GM18519 (cell line): ENCODE results near the gene KLC4.

Source experiments
- ATAC-seq: cut with Tn5 transposase; IDR thresholded peaks from one replicate; pipeline ENCODE4 v1.9.1; 2021; ENCODE audit warnings: mild to moderate bottlenecking, moderate library complexity; ENCODE audit not compliant: unreplicated experiment, low FRiP score

Gene KLC4

GRCh38 chr6:43059168-43060033, at the start of gene KLC4, which contains the start of gene MRPL2:
KLC4 (plus strand) TSS chr6:43059631; CDS start chr6:43061336, 1,705 bp downstream.
MRPL2 (minus strand) TSS chr6:43059434; CDS start chr6:43059381, 53 bp downstream.
- peak; percentile 76 for ATAC-seq

DNA sequence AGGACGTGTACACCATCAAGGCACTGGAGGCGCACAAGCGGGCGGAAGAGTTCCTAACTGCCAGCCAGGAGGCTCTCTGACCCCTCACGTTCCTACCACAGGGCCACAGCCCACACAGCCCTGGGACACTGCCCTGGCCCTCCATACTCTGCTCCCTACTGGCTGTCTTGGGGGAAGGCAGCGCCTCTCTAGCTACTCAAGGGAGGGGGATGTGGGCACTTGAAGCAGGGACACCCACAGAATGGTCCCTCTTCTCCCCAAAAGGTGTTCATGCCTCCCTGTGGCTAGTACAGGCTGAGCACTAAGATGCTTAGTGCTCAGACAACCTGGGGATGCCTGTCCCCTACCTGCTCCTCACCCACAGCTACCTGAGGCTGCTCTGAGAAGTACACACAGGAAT, 48.2 kb upstream of the KLC4 start:
- ATAC-seq: no peak

DNA sequence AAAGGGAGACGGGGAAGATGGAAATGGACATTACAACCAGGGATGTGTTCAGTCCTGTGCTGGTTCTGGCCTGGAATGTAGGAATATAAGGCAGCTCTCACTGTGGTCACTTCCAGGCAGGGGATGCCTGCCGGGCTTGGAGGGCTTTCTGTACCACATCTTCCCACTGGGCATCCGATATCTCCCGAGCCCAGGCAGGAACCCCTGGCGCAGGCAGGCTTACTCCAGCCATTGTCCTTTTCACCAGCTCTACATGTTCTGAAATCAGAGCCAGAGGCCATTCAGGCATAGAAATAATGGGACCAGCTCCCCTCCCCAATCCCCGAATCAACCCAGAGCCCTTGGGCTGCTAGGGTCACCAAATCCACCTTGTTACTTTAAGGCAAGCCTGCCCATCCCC, 47.1 kb upstream of the KLC4 start:
- ATAC-seq: no peak

GRCh38 chr6:43013097-43013842, 46.2 kb upstream of the KLC4 start:
- no peak for ATAC-seq

- peak; percentile 82 for ATAC-seq
Observed at GRCh38 chr6:43013843-43014433, 45.5 kb upstream of the KLC4 start, which contains the start of the genes KLHDC3 and MEA1. KLHDC3 (plus strand) TSS chr6:43014249; CDS start chr6:43017193, 2,944 bp downstream. MEA1 (minus strand) TSS chr6:43013946; CDS start chr6:43013813, 133 bp downstream.

DNA sequence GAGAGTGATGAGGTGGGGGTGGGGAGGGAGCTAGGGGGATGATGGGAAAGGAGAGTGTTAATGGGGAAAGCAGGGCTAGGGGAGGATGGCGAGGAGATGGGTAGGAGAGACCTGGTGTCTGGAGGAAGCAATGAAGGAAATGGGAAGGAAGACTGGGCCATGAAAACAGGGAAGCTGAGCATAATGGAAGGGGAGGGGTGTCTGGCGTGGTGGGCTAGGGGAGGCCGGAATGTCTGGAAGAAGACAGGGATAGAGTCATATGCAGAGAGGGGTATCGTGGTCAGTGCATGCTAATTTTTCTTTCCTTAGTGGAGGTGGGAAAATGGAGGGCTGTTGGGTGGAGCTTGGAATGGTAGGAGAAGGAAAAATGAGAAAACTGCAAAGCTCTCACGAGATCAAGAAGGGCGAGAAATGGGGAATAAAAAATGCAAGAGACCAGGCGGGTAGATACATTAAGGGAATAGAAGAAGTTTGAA, 45.0 kb upstream of the KLC4 start:
- no peak for ATAC-seq

DNA sequence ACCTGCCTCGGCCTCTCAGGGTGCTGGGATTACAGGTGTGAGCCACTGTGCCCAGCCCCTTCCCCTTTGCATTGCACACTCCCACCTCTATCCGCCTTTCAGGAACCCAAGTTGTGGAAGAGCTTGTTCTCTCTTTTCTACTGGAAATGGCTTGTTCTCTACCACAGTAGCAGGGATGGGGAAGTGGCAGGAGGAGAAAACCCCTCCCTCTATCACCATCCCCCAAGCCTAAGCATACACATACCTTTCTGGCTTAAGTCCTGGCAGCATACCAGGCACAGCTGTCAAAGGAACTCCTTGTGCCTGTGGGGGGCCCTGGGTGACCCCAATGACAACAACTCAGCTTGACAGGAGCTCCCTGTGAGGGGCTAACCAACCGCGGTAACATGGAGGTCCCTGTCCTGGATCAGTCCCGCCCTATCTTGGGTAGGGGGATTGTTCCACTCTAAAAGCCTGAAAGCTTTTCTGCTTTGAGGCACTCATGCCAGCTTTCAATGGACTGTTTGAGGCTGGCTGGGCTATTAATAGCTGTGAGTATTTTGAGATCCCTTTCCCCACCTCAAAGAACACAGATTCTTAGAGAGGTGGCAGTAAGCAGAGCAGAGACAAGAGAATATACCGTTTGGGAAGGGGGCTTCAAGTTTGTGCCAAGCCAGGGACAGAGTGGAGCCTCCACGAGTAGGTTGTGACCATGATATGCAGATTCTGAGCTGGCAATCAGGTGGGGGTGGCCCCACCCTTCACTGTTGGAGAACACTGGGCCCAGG, 43.1 kb upstream of the KLC4 start:
- ATAC-seq: no peak

DNA sequence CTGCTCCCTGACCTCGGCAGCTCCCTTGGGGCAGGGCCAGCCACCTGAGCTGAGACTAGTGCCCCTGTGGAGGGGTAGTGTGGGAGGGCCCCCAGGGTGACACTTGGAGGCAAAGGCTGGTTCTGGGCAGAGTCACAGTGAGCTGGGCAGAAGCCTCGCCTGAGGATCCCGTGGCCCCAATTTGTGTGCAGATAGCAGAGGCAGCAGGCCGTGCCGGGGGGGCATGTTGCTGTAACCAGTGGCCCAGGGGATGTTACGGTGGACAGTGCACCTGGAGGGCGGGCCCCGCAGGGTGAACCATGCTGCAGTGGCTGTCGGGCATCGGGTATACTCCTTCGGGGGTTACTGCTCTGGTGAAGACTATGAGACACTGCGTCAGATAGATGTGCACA, 42.5 kb upstream of the KLC4 start:
- no peak for ATAC-seq

DNA sequence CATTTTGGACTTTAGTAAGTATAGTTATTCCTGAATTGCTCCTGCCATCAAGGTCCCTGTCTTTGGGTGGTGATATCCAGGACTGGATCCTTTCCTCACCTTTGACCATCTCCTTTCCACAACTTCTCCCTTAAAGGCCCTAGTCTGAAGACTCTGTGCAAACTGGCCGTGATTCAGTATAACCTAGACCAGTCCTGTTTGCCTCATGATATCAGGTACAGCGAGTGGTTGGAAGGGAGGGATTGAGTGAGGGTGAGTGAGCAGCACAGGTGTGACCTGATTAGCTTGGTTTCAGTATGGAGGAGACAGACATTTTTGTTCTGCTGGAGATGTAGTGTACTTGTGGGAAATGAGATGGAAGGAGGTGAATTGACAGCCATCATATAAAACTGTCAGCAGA, 40.3 kb upstream of the KLC4 start:
- no peak for ATAC-seq

DNA sequence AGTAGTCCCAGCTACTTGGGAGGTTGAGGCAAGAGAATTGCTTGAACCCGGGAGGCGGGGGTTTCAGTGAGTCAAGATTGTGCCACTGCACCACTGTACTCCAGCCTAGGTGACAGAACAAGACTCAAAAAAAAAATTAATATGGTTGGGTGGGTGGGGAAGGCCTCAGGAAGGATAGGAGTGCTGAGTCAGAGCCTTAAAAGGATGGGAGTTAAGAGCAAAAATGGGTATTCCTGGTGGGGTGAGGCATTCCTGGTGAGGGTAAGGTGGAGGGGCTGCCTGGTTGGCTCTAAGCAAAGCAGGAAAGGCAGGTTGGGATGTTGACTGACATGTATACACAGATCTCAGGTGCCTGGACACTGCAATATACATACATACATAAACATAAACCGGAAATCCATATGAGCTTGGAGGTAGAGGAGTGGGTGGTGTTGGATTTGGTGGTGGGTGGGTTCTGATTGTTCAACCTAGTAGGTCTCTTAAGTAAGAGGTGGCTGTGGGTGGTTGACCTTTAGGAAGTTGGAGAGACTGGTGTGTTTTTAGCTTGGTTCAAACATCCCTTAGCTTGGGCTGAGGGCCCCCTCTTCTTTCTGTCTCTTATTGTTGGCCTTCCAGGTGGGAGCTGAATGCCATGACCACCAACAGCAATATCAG, 39.3 kb upstream of the KLC4 start:
- ATAC-seq: no peak

GRCh38 chr6:43020847-43021246, 38.6 kb upstream of the KLC4 start:
- ATAC-seq: no peak

- ATAC-seq: peak; percentile 44
Observed at GRCh38 chr6:43021270-43022047, 38.0 kb upstream of the KLC4 start, which contains the start of gene RRP36. RRP36 (plus strand) TSS chr6:43021623; CDS start chr6:43021655, 32 bp downstream.

- no peak for ATAC-seq
Observed at GRCh38 chr6:43024436-43024835, 35.0 kb upstream of the KLC4 start.

DNA sequence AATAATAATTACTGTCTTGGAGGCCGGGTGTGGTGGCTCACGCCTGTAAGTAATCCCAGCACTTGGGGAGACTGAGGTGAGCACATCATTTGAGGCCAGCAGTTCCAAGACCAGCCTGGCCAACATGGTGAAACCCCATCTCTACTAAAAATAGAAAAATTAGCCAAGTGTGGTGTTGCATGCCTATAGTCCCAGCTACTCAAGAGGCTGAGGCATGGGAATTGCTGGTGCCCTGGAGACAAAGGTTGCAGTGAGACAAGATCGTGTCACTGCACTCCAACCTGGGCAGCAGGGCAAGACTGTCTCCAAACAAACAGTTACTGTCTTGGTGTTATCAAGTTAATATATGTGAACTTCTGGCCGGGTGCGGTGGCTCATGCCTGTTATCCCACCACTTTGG, 33.1 kb upstream of the KLC4 start:
- no peak for ATAC-seq

GRCh38 chr6:43029120-43029519, 30.3 kb upstream of the KLC4 start:
- no peak for ATAC-seq

- ATAC-seq: no peak
Observed at GRCh38 chr6:43032326-43032725, 27.1 kb upstream of the KLC4 start.

GRCh38 chr6:43033496-43034189, 25.8 kb upstream of the KLC4 start:
- no peak for ATAC-seq

DNA sequence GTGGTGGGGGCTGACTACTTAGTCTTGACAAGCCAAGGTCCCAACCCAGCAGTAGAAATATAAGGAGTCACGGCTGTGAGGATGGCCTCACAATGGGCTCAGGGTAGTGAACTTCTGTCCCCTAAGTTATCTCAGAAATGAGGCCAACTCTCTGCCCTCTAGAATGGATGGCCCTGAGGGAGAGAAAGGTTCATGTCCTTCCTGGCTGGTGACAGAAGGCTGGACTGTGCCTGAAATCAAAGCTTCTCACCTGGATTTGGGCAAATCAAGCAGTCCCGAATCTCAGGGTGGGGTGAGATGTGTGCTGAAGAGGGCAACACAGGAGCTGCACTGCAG, 25.3 kb upstream of the KLC4 start:
- no peak for ATAC-seq
